GM19438 (cell line): ENCODE results near the gene MACROD2.

Experiments
- ATAC-seq: cut with Tn5 transposase; IDR thresholded peaks from one replicate; pipeline ENCODE4 v1.9.1; 2021; ENCODE audit warnings: low read depth; ENCODE audit not compliant: unreplicated experiment

Gene MACROD2

DNA sequence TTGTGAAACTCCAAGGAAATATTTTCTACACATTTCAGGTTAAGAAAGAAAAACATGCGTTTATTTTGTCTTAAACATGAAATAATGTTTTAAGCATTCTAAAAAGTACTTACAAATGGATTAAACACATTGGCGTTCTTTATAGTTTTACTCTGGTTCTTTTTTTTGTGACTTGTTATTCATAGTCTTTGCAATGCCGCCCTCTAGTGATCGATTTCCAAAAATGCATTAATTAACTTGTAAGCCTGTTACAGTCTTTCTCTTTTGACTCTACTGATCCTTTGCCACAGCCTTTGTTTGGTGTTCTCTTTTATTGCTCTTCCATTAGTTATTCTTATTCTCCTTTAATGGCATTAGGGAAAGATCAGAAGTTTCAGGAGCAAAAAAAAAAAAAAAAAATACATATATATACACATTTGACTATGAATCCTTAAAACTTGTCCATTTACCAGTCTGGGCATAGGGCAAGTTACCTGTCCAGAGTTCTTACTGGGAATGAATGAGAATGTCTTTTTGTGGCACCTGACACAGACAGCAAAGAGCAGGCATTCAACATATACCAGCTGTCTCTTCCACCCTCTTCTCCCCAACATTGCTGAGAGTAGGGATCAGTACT lies 59.9 kb downstream of the MACROD2 start:
- no peak for ATAC-seq

- no peak for ATAC-seq
Observed at GRCh38 chr20:14062171-14062570, 66.9 kb downstream of the MACROD2 start.

DNA sequence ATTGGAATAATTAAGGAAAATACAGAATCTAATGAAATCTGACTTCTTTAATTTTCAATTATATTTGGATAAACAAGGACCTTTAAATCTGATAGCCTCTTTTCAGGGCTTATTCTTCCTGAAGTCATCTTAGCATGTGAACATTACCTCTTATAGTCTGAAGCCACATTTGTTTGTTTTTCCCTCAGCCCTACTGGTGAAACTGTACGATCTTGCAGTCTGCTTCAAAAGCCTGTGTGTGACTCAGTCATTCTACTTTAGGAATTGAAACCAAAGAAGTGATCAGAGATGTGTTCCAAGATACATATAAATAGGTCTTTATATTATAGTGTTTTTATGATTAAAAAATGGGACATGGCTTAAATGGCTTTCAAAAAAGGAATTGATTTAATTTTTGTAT lies 67.5 kb downstream of the MACROD2 start:
- ATAC-seq = no peak

DNA sequence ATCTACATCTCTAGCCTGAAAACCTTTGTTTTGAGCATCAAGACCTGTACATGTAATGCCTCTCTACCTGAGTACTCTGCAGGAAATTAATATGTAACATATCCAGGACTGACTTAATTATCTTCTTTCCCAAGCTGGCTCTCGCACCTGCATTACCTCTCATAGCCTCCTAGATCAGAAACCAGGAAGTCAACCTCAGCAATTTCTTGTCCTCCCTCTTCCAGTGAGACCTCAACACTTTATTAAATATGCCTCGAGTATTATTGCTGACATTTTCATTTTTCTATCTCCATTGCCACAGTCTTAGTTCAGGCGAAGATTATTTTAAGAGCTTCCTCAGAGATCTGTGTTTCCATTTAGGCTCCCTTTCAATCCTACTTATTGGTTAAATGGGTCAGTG lies 69.0 kb downstream of the MACROD2 start:
- ATAC-seq = no peak

DNA sequence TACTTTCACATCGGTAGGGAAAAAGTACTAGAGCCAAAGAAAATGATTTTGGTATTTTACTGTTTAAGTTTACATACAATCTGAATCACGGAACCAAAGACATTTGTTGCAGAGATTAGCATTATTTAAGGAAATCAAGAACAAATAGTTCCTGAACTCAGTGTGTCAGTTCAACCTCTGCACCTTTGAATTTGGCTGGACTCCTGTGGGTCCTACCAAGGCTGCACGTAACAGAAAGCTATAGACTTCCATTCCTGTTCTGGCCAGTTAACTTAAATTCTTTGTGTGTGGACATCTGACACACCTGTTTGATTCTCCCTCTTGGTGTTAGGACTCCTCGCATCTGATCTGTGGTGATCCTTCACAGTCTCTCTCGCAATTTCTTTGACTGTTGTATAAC lies 69.6 kb downstream of the MACROD2 start:
- ATAC-seq = no peak

DNA sequence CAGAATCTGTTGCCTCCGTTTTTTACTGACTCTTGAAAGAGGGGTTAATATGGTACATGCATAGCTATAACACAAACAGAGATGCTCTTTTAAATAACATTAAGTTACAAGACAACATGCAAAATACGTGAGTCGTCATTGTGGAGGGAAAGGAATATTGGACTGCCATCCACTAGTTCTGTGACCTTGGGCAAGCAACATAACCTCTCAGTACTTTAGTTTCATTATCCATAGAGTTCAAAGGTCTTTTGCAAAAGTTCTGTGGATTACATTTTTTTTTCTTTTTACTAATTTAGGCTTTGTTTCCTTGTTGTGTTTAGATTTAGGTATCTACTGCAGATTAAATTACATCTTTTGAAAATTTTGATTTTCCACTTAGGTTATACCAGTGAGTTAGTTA lies 70.5 kb downstream of the MACROD2 start:
- ATAC-seq = no peak

DNA sequence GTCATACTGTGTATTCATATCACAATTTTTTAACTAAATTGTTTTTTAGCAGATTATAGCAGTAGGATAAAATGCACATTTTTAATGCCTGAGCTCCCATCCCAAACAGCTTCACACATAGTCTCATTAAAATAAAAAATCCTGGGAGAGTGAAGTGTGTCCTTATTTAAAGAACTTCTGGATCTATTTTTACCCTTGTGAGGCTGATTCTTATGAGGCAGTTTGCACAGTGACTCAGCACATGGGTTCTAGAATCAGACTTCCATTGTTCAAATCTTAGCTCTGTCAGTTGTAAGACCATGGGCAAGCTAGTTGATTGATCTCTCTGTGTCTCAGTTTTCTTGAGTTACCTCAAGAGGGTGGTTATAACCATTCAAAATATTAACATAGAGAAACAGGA lies 72.3 kb downstream of the MACROD2 start:
- no peak for ATAC-seq

- no peak for ATAC-seq
Observed at GRCh38 chr20:14069796-14070195, 74.5 kb downstream of the MACROD2 start.

- ATAC-seq = no peak
Observed at GRCh38 chr20:14093652-14094051, 98.3 kb downstream of the MACROD2 start.

DNA sequence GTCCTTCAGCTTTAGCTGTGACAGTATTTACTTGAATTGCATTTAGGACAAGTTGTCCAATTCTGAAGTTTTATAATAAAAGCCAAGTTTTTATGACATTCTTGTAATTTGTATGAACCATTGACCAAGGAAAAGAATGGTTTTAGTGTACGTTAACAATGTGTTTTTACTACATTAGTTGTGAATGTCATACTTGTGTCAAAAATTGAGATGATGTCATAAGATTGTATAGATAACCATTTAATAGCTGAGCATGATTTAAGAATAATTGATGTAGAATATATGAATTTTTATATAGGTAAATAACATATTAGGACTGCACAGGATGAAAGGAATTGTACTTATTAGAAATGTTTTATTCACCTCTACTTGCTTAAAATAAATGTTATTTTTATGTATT lies 102.9 kb downstream of the MACROD2 start:
- ATAC-seq = no peak

DNA sequence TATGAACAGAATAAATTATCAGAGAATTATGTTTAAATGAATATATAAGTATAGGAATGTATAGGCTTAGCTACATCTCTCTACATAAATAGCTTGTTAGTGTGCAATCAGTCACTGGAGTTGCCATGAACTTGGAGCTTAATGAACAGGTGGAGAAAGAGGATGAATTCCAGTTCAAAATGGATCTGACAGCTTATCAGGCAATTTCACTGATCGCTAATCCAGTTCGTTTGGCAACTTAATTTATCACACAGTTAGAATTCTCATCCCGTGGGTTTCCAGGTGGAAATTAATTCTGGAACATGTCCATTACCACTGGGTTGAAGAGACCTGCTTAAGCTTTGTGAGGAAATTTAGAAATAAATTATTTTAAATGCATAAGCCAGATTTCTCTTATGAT lies 118.1 kb downstream of the MACROD2 start:
- no peak for ATAC-seq

DNA sequence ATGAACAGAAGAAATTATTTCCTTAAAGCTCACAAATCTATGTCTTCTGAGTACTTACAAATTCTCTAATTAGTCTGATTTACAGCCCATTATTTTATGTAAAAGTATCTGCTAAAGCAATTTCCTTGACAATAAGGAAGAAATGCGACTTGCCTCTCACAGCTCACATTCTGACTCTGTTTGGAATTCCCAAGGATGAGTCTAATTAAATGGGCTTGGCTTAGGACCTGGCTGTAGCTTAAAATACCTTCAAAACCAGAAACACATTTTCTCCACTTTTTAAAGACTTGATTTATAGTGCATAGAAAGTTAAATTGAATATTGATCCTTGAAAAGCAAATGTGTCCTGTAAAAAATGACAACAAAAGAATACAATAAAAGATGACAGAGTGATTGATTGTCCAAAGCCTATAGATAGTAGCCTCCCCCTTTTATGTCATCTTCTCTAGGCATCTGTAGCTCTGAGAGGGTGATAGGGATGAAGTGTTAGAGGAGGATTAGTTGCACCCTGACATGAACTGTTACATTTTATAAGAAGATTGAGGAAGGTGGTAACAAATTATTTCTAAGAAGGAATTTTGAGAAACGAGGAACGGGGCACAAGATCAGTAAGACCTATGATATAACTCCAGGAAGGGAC lies 118.9 kb downstream of the MACROD2 start:
- ATAC-seq = no peak

DNA sequence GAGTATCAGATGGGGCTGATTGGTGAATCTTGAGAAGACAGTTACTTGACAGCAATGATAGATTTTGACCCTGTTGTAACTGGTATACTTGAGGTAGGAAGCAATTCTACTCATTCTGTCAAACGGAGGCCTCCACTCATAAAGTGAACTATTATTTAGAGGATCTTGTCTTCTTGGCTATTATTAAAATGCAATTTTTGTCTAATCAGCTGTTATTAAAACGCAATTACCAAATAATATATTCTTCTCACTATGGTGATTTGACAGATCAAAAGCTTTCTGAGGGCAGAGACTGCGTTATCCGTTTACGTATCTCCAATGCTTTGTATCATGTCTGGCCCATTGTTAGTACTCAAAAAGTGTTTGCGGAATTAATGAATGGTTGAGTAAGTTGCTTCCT lies 120.7 kb downstream of the MACROD2 start:
- no peak for ATAC-seq

GRCh38 chr20:14117768-14118167 lies 122.5 kb downstream of the MACROD2 start:
- ATAC-seq = no peak

DNA sequence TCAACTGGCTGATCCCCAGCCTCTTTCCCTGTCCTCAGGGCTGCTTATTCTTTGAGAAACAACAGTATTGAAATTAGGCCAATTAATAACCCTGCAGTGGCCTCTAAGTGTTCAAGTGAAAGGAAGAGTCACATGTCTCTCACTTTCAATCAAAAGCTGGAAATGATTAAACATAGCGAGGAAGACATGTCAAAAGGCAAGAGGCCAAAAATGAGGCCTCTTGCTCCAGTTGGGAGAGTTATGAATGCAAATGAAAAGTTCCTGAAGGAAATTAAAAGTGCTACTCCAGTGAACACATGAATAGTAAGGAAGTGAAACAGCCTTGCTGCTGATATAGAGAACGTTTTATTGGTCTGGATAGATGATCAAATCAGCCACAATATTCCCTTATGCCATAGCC lies 131.5 kb downstream of the MACROD2 start:
- ATAC-seq = no peak

DNA sequence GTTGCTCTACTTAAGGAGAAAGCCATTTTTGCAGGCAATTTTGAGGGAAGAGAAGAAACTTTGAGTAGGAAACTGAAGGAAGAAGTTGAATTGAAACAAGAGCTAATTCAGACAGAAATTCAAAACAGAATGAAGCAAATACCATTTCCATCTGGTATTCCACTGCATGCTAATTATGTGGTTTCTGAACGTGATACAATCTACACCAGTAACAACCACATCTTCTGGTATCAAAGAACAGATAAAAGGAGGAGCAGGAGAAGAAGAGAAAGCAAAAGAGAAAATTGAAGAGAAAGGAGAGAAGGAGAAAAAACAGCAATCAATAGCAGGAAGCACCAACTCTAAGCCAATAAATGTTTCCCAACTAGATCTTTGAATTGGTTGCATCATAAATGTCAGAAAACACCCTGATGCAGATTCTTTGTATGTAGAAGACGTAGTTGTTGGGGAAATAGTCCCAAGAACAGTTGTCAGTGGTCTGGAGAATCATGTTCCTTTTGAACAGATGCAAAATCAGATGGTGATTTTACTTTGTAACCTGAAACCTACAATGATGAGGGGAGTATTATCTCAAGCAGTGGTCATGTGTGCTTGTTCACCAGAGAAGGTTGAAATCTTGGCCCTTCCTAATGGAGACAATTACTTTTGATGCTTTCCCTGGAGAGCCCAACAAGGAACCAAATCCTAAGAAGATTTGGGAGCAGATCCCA lies 132.4 kb downstream of the MACROD2 start:
- ATAC-seq = no peak

- no peak for ATAC-seq
Observed at GRCh38 chr20:14134004-14134403, 138.7 kb downstream of the MACROD2 start.

GRCh38 chr20:14142171-14142570 lies 146.9 kb downstream of the MACROD2 start:
- no peak for ATAC-seq

DNA sequence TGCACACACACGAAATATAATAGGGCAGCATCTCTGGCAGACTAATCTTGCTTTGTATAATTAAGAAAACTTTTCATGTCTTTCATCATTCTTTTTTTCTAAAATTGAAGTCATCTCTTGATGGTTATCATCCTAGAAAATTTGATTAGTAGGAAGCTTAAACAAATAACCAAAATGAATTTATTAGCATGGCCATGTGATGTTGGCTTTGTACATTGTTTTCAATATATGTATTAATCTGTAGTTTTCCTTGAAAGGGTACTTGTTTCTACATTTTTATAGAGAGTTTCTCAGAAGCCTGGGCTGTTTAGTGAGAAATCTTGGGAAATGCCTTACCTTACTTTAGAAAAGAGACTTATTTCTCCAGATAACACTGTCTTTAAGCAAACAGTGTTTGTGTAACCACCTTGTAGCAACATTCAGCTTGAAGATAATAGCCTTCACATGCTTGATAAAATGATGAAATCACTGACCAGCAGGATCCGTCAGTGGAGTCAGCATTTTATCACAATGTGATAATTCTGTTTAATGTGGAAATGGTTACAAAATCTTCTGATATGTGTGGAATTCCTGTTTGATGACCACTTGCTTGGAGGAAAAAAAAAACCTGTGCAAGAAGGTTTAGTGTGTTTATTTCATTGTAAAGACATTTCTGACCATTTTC lies 147.8 kb downstream of the MACROD2 start:
- no peak for ATAC-seq

DNA sequence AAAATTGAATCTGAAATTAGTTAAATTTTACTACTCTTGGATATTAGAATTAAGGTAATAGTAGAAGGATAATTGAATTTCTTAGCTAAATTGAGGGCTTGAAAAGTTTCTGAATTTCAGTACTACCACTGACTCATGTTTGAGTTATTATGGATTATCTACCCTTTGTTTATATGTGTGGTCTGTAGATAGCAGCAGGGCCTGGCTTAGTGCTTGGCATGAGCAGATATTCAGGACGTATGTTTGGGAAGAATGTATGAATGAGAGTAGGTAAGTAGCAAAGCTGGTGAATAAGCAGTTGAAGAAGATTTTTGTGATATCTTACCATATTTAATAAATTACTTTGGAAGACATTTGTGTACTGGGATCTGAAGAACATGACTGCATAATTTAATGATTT lies 152.7 kb downstream of the MACROD2 start:
- no peak for ATAC-seq

DNA sequence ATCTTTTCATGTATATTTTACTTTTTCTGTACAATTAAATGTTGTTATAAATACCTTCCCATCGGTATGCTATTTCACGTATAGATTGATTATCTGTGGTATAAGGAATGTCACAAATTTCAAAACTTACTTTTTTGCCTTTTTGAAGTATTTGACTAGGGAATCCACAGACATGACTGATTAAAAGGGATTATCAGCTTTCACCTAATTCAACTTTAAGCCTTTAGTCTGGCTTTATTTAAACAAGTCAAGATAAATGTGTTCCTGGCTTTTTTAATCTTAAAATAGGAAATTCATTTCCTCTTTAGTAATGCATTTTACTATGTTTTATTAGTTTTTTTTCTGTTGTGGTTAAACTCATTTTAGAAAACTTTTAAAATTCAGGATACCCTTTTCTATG lies 160.0 kb downstream of the MACROD2 start:
- ATAC-seq = no peak

GRCh38 chr20:14178528-14178927 lies 183.2 kb downstream of the MACROD2 start:
- ATAC-seq = no peak
